ENCODE results near the gene CRYGC. TPM values are rescaled to one million over a fixed set of nuclear protein-coding genes. Genes with fewer than 3 reads are reported as not detected.
"Not testable (repeated sequence)": the region's sequence is repeated elsewhere in the genome, so short reads cannot be mapped to it uniquely, and the experiment has no call there.

Gene CRYGC
- total and polyA plus RNA-seq, 8 donors, result not detected

- H3K9me3 ChIP-seq, result no peaks in the 10 kb centered on the region
- peaks cover 0 to 6% (median 4%) of the 10 kb centered on the region in 3 donors for H3K4me1 ChIP-seq
- H3K36me3 ChIP-seq, result no peaks in the 10 kb centered on the region
- intact Hi-C loops (cut with DNase I), result no loop called here
- TF ChIP-seq CTCF (IDR thresholded peaks at IDR 0.05), result no peak
- H3K4me3 ChIP-seq, result no peak overlapping the region
- no peaks in the 10 kb centered on the region for H3K27me3 ChIP-seq
- DNase-seq (no peak), ATAC-seq (no peak), FAIRE-seq (no peak)
- WGBS, 2 donors, result 37 to 38% methylated on average over 6 of the region's 6 CpGs
- no peak overlapping the region for H3K27ac ChIP-seq
Measured at GRCh38 chr2:208130712-208131110, 1.1 kb upstream of the CRYGC start.

GRCh38 chr2:208128136-208128535 lies 1.5 kb downstream of the CRYGC start:
- FAIRE-seq, result no peak
- Histone ChIP-seq H3K4me1 (peaks cover 0 to 6% (median 4%) of the 10 kb centered on the region in 3 donors), H3K36me3 (no peaks in the 10 kb centered on the region), H3K27ac (no peak overlapping the region), H3K4me3 (no peak overlapping the region), H3K9me3 (no peaks in the 10 kb centered on the region), H3K27me3 (no peaks in the 10 kb centered on the region)
- intact Hi-C loops (cut with DNase I), result no loop called here
- no peak for DNase-seq
- WGBS, 2 donors, result 94 to 95% methylated on average over 12 of the region's 12 CpGs
- TF ChIP-seq CTCF (IDR thresholded peaks at IDR 0.05), result no peak
- no peak for ATAC-seq

- Histone ChIP-seq H3K27ac (no peak overlapping the region), H3K27me3 (no peaks in the 10 kb centered on the region), H3K9me3 (no peaks in the 10 kb centered on the region), H3K4me1 (peaks cover 0 to 6% (median 4%) of the 10 kb centered on the region in 3 donors), H3K36me3 (no peaks in the 10 kb centered on the region), H3K4me3 (no peak overlapping the region)
- no peak for DNase-seq
- FAIRE-seq, result no peak
- intact Hi-C loops (cut with DNase I), result no loop called here
- no peak for ATAC-seq
- TF ChIP-seq CTCF (IDR thresholded peaks at IDR 0.05), result no peak
- 88 to 91% methylated on average over 4 of the region's 4 CpGs for WGBS, 2 donors
Measured at GRCh38 chr2:208127090-208127489, 2.5 kb downstream of the CRYGC start.

GRCh38 chr2:208125251-208125650 lies 4.4 kb downstream of the CRYGC start:
- peaks cover 0 to 6% (median 3%) of the 10 kb centered on the region in 3 donors for H3K4me1 ChIP-seq
- no peaks in the 10 kb centered on the region for H3K27me3 ChIP-seq
- WGBS, 2 donors, result 77 to 78% methylated on average over 4 of the region's 4 CpGs
- H3K36me3 ChIP-seq, result no peaks in the 10 kb centered on the region
- no peak overlapping the region for H3K27ac ChIP-seq
- H3K9me3 ChIP-seq, result no peaks in the 10 kb centered on the region
- TF ChIP-seq CTCF (IDR thresholded peaks at IDR 0.05), result no peak
- H3K4me3 ChIP-seq, result no peak overlapping the region
- ATAC-seq, result no peak
- no peak for FAIRE-seq
- intact Hi-C loops (cut with DNase I), result no loop called here
- no peak for DNase-seq

- H3K4me1 ChIP-seq; H3K36me3 ChIP-seq; H3K4me3 ChIP-seq; H3K27ac ChIP-seq; H3K27me3 ChIP-seq; ATAC-seq; FAIRE-seq; intact Hi-C loops (cut with DNase I); H3K9me3 ChIP-seq: not testable (repeated sequence)
- DNase-seq, result peak in 1 of 6 donors; percentile 56
- 26% methylated on average over 40 to 46 of the region's 46 CpGs for WGBS, 2 donors
Measured at GRCh38 chr2:208124013-208124715, 5.5 kb downstream of the CRYGC start, which contains the start of gene CRYGD. Gene CRYGD (minus strand): TSS chr2:208124524. CDS start chr2:208124473, 51 bp downstream.
